ENCODE data around the gene DNASE2.

DNASE2 gene

GRCh38 chr19:12886651-12886968, 5.4 kb upstream of the DNASE2 start:
- DNase-seq, result no peak

- DNase-seq, result no peak
These were observed 4.8 kb upstream of the DNASE2 start for GRCh38 chr19:12885749-12886650.

DNA sequence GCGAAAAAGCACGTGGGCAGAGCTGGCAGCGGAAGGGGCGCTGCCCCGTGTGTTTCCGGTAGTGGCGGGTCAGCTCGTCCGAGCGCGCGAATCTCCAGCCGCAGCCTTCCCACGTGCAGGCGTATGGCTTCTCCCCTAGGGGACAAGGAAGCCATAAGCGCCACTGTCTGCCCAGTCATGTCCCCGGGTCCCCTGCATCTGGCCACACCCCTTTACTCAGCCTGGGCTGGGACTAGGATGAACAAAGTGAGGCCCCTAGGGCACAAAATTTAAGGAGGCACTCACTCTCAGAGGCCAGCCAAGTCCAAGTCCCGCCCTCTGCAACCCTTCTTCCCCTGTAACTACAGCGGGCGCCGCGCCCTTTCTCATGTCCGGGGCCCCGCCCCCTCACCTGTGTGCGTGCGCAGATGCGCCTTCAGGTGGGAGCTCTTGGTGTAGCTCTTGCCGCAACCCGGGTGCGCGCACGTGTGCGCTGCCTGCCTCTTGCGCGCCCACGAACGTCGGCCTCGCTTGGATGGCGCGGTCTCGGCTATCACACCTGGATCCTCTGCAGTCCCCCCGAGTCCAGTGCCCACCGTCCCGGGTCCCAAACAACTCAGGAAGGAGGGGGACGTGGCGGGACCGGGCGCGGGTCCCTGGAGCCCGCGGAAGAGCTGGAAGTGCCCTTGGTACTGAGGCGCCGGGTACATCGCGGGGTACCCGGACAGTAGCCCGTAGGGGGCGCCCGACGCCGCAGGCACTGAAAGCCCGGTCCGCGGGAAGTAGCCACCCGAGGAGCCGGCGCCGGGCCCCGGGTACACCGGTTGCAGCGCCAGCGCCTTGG, 3.9 kb upstream of the DNASE2 start:
- no peak for DNase-seq

- no peak for DNase-seq
These were observed 3.3 kb upstream of the DNASE2 start for GRCh38 chr19:12884627-12884925.

DNA sequence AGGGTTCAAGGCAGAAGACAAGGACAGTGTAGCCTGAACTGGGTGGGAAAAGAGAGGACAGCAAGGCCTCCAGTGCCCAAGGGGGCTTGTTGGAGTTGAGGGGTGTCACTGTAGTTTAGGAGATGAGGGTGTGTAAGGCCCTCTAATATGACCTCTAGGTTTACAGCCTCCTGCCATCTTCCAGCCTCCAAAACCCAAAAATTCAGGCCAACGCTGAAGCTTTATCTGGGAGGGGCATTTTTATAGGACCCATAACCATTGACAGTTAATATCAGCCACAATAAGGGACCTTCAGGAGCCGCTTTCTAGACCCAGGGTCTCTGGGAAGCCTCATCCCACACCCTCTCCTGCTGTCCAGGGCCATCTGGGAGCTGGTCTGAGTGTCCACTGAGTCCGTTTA, 3.0 kb upstream of the DNASE2 start:
- no peak for DNase-seq

- no peak for DNase-seq
These were observed 1.3 kb upstream of the DNASE2 start for GRCh38 chr19:12882589-12882988.

GRCh38 chr19:12880551-12881171, 588 bp downstream of the DNASE2 start:
- DNase-seq, result no peak

GRCh38 chr19:12875086-12875485, 6.2 kb downstream of the DNASE2 start:
- no peak for DNase-seq

DNA sequence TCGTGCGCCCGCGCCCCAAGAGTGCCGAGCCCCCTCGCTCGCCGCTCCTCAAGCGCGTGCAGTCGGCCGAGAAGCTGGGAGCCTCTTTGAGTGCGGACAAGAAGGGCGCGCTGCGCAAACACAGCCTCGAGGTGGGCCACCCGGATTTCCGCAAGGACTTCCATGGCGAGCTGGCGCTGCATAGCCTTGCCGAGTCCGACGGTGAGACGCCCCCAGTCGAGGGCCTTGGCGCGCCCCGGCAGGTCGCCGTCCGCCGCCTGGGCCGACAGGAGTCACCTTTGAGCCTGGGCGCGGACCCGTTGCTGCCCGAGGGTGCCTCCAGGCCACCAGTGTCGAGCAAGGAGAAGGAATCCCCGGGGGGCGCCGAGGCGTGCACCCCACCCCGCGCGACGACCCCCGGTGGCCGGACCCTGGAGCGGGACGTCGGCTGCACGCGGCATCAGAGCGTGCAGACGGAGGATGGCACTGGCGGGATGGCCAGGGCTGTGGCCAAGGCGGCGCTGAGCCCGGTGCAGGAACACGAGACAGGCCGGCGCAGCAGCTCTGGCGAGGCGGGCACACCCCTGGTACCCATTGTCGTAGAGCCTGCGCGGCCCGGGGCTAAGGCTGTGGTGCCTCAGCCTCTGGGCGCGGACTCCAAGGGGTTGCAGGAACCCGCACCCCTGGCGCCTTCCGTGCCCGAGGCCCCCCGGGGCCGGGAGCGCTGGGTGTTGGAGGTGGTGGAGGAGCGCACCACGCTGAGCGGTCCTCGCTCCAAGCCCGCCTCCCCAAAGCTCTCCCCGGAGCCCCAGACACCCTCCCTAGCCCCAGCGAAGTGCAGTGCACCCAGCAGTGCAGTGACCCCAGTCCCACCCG, 7.1 kb downstream of the DNASE2 start:
- DNase-seq, result no peak

DNA sequence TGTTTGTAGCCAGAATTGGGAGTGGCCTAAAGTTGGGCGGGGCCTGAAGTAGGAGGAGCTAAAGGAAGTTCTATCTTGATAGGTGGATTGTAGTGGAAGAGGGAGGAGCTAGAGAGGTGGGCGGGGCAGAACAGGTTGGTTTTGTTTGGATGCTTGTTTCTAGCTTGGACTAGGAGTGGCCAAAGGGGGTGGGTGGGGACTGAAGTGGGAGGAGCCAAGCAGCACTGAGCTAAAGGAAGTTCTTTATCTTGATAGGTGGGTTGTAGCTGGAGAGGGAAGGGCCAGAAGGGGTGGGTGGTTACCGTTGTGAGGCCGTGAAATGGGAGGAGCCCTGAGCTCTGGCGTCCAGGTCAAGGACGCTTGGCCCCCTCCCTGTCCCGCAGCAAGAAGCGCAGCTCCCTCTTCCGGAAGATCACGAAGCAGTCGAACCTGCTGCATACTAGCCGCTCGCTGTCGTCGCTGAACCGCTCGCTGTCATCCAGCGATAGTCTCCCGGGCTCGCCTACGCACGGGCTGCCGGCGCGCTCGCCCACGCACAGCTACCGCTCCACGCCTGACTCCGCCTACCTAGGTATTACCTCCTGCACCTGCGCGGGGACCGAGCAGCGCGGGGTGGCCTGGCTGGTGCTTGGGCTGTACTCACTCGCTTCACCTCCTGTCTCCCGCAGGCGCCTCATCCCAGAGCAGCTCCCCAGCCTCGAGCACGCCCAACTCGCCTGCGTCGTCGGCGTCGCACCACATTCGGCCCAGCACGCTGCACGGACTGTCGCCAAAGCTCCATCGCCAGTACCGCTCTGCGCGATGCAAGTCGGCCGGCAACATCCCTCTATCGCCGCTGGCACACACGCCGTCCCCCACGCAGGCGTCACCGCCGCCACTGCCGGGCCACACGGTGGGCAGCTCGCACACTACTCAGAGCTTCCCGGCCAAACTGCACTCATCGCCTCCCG, 8.0 kb downstream of the DNASE2 start:
- DNase-seq, result no peak

DNA sequence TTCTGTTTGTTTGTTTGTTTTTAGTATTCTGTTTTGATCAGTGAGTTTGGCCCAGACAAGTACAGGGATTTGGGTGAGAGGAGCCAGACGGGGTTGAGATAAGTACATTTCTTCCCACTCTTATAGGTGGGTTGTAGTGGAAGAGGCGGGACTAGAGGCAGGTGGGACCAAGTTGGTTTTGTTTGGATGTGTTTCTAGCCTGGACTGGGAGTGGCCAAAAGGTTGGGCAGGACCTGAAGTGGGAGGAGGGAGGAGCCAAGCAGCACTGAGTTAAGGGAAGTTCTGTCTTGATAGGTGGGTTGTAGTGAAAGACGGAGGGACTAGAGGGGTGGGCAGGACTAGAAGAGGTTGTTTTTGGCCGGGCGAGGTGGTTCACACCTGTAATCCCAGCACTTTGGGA, 9.0 kb downstream of the DNASE2 start:
- DNase-seq, result no peak

GRCh38 chr19:12871681-12872080, 9.6 kb downstream of the DNASE2 start:
- DNase-seq, result no peak

DNA sequence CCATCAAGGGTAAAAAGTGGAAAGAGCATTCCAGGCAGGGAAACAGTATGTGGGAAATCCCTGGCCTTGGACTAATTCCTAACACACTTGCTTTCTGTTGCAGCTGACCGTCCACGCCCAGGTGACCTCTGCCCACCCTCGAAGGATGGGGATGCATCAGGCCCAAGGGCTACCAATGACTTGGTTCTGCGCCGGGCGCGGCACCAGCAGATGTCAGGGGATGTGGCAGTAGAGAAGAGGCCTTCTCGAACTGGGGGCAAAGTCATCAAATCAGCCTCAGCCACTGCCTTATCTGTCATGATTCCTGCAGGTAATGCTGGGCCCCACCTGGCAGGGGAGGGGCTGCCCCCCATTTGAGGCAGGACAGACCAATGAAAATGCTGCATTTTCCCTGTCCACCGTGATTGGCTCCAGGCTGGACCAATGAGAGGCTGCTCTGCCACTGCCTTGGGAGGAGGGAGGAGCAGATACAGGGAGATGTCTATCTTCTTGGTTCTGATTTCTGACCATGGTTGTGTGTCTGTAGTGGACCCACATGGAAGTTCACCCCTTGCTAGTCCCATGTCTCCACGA, 12.6 kb downstream of the DNASE2 start:
- DNase-seq, result no peak

DNA sequence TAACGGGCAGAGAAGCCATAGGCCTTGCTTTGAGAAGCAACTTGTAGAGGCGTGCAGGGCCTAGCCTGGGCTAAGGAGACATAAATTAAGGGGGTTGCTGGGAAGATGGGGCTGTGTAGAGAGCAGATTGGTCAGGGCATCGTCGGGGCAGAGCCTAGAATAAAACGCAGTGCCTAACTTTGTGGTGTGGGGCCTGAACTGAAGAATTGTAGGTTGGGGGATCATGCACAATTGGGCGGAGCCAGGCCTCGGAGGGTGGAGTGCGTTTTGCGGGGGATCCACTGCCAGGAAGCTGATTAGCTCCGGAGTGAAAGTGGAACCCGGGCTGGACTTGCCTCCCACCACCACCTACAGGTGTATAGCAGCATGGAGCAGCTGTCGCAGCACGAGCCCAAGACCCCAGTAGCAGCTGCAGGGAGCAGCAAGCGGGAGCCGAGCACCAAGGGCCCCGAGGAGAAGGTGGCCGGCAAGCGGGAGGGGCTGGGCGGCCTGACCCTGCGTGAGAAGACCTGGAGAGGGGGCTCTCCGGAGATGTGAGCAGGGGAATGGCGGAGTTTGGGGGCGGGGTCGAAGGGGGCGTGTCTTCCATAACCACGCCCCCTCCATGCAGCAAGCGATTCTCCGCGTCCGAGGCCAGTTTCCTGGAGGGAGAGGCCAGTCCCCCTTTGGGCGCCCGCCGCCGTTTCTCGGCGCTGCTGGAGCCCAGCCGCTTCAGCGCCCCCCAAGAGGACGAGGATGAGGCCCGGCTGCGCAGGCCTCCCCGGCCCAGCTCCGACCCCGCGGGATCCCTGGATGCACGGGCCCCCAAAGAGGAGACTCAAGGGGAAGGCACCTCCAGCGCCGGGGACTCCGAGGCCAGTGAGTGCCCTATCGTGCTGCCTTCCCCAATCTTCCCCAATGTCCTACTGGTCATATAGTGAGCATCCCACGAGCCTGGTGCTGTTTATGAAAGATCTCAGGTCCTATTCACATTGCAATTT, 13.8 kb downstream of the DNASE2 start:
- DNase-seq, result peak; percentile 85

GRCh38 chr19:12866416-12867119, 14.7 kb downstream of the DNASE2 start:
- no peak for DNase-seq

DNA sequence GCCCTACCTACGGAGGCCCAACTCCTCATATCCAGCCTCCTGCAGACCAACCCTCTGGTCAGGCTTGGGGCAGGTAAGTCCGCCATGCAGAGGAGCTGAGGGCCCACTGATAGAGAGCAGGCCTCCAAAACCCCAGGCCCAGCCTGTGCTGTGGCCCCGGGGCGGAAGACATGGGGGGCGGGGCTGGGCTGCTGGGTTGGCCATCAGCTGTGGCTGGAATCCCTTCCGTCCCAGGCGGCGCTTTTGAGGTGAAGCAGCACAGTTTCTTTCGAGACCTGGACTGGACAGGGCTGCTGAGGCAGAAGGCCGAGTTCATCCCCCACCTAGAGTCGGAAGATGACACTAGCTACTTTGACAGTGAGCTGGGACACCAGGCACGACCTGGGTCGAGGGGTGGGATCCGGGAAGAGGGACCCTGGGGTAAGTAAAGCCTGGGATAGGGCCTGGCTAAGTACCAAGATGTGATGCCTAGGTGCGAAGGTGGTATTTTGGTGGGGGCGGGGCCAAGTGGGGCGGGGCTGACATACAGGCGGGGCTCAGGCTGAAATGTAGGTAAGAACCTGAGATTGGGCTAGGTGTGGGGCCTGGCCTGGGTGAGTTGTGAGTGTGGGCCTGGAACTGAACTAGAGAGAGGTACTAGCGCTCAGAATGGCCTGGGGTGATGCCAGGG, 15.4 kb downstream of the DNASE2 start:
- DNase-seq, result no peak

DNA sequence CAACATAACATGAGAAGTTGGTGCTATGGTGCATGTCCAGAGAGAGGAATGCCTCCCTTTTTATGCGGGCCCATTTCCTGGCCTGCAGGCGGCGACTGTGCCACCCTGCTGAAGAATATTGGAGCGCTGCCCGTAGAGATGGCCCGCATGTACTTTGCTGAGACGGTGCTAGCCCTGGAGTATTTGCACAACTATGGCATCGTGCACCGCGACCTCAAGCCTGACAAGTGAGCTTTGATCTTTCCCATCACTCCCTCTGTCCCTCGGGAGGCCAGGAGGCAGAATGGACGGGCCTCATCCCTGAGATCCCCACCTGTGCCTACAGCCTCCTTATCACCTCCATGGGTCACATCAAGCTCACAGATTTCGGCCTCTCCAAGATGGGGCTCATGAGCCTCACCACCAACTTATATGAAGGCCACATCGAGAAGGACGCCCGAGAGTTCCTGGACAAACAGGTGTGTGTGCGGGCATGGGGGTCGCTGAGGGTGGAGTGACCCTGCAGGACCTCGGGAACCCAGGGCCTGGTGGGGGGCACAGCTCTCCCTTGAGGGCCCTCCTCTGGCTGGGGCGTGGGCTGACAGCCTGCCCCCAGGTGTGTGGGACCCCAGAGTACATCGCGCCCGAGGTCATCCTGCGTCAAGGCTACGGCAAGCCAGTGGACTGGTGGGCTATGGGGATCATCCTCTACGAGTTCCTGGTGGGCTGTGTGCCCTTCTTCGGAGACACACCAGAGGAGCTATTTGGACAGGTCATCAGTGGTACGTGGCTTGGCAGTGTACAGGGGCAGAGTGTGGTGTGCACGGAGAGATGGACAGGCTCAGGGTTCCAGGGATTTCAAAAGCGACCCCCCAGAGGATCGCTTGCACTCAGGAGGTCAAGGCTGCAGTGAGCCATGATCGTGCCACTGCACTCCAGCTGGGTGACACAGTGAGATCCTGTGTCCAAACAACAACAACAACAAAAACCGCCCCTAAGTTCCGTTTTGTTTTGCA, 16.2 kb downstream of the DNASE2 start:
- no peak for DNase-seq

DNA sequence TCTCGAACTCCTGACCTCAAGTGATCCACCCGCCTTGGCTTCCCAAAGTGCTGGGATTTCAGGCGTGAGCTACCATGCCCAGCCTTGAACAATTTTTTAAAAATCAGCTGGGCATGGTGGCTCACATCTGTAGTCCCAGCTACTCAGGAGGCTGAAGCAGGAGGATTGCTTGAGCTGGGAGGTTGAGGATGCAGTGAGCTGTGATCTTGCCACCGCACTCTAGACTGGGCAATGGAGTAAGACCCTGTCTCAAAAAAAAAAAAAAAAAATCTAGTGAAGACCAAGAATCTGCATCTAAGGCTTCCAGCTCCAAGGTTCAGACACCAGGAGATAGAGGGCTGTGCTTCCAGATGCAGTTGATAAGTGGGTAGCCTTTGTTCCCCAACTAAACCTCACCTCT, 17.1 kb downstream of the DNASE2 start:
- DNase-seq, result no peak

Measured in left hindlimb (tissue), 1 donor.